CD4-positive, alpha-beta T cell treated with Interleukin-4 for 1 hour (primary cell): Measurements from ENCODE around the gene MRM1.
"Not testable (repeated sequence)": the region's sequence is repeated elsewhere in the genome, so short reads cannot be mapped to it uniquely, and the experiment has no call there.

ENCODE experiments used
- DNase-seq, 2 donors: peaks; one replicate each; pipeline ENCODE4 v3.0.0-alpha.2; 2020 to 2022

MRM1 gene

GRCh38 chr17:36602030-36602748 is 806 bp downstream of the MRM1 start:
- no peak for DNase-seq

- peak; percentile 79 to 83 for DNase-seq
Observed at GRCh38 chr17:36602924-36603384, 1.6 kb downstream of the MRM1 start.

GRCh38 chr17:36605028-36605427 is 3.6 kb downstream of the MRM1 start:
- not testable (repeated sequence) for DNase-seq

- no peak for DNase-seq
Observed at GRCh38 chr17:36608280-36608679, 6.9 kb downstream of the MRM1 start.

- DNase-seq = peak in 1 of 2 donors; percentile 31
Observed at GRCh38 chr17:36608794-36609497, 7.6 kb downstream of the MRM1 start.

GRCh38 chr17:36609498-36609862 is 8.1 kb downstream of the MRM1 start:
- DNase-seq = no peak

- DNase-seq = no peak
Observed at GRCh38 chr17:36610474-36610873, 9.1 kb downstream of the MRM1 start.

- no peak for DNase-seq
Observed at GRCh38 chr17:36611345-36612072, 10.1 kb downstream of the MRM1 start.

GRCh38 chr17:36612323-36612722 is 10.9 kb downstream of the MRM1 start:
- no peak for DNase-seq

GRCh38 chr17:36613155-36613554 is 11.8 kb downstream of the MRM1 start:
- DNase-seq = no peak

- DNase-seq = no peak
Observed at GRCh38 chr17:36614081-36614480, 12.7 kb downstream of the MRM1 start.

- DNase-seq = no peak
Observed at GRCh38 chr17:36614933-36615332, 13.6 kb downstream of the MRM1 start.

GRCh38 chr17:36616061-36617029 is 15.0 kb downstream of the MRM1 start:
- no peak for DNase-seq

- DNase-seq = no peak
Observed at GRCh38 chr17:36617773-36618172, 16.4 kb downstream of the MRM1 start.

- DNase-seq = no peak
Observed at GRCh38 chr17:36623281-36623680, 21.9 kb downstream of the MRM1 start.

- DNase-seq = no peak
Observed at GRCh38 chr17:36625188-36625587, 23.8 kb downstream of the MRM1 start.

GRCh38 chr17:36627101-36627500 is 25.7 kb downstream of the MRM1 start:
- no peak for DNase-seq

- DNase-seq = no peak
Observed at GRCh38 chr17:36628576-36628975, 27.2 kb downstream of the MRM1 start.

- DNase-seq = peak; percentile 78 to 79
Observed at GRCh38 chr17:36629252-36629847, 28.0 kb downstream of the MRM1 start.

GRCh38 chr17:36629970-36630502 is 28.7 kb downstream of the MRM1 start:
- no peak for DNase-seq

- no peak for DNase-seq
Observed at GRCh38 chr17:36631022-36631421, 29.6 kb downstream of the MRM1 start.
